GM18526 (cell line): ENCODE measurements around the gene CYB5R4.

Source experiments
- POLR2A ChIP-seq: IDR thresholded peaks from 3 replicates; pipeline ENCODE4 v1.6.1; 2011; ENCODE audit not compliant: insufficient read length; ENCODE audit errors: extremely low read depth

The CYB5R4 gene

DNA sequence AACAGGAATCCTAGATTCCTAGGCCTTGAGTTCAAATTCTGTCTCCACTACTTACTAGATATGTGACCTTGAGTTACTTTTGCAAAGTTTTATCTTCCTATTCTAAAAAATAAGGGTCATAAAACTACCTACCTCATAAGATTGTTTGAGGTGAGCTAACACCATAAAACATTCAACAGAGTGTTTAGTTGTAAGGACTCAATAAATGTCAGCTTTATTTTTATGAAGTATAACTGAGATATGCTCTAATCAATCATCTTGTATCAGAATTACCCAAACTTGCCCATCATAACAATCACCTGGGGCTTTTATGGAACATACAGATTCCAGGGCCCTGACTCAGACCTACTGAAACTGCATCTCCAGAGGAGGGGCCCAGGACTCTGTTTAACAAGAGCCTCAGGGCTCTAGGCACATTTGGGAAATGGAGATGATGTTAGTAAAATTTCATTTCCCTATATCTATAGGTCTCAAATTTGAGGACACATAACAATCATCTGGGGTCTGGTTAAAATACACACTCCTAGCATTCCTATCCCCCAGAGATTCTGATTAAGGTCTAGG, 138.6 kb downstream of the CYB5R4 start:
- TF ChIP-seq POLR2A = no peak

- no peak for TF ChIP-seq POLR2A
Measured at GRCh38 chr6:84001119-84001518, 141.6 kb downstream of the CYB5R4 start.

- no peak for TF ChIP-seq POLR2A
Measured at GRCh38 chr6:84002226-84002625, 142.7 kb downstream of the CYB5R4 start.

DNA sequence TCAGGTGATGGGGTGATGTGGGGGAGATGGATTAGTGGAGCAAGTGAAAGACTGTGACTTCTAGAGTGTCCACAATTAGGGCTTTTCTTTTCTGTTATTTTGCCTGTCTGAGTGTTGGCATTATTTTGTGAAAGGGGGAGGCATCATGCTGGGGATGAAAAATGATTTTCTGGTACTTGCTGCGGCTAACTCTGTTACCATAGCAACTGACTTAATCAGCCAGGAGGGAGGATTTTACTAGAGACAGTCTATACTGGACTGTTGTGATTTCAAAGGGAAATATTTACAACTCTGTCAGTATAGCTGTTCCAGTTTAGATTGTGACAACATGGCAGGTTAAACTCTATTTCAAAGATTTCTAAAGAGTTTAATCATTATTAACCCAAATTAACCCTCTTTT, 143.6 kb downstream of the CYB5R4 start:
- no peak for TF ChIP-seq POLR2A

DNA sequence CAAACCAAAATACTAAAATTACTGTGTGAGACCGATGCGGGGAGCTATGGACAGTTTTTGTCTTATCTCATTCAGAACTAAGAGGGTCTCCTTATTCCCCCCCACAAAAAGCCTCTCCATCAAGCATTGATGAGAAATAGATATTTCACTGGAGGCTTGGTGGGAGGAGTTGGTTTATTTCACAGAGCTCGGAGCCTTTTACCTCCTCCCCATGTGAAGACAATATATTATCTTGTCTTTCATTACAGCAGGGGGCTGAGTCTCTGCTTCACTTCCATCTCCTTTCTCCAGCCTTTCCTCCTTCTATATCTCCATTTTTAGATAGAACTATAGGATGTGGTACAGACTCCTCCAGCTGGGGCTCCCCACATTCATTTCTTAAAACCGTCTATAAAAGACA, 144.2 kb downstream of the CYB5R4 start:
- no peak for TF ChIP-seq POLR2A

- TF ChIP-seq POLR2A = no peak
Measured at GRCh38 chr6:84007871-84008270, 148.4 kb downstream of the CYB5R4 start.

- TF ChIP-seq POLR2A = no peak
Measured at GRCh38 chr6:84013354-84013753, 153.9 kb downstream of the CYB5R4 start.

DNA sequence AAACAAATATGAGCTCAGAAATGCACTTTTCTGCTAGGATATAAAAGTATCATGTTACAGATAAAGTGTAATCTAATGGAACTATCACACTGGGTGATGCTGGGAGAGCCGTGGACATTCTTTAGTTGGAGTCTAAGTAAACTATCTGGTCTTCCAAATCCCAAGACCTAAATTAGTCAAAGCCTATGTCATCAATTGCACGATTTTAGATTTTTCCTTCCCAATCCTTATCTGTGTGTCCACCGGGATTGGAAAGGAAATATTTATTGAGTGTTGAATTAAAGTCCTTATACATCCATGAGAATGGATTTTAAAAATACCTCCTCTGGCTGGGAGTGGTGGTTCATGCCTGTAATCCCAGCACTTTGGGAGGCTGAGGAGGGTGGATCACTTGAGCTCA, 154.4 kb downstream of the CYB5R4 start:
- no peak for TF ChIP-seq POLR2A

GRCh38 chr6:84016029-84016428, 156.5 kb downstream of the CYB5R4 start:
- TF ChIP-seq POLR2A = no peak
